GM23248 (cell line): ENCODE measurements around the gene MTHFSD. TPM values are rescaled to one million over a fixed set of nuclear protein-coding genes. Genes with fewer than 3 reads are reported as not detected.

ENCODE experiments used
- DNase-seq: peaks from one replicate; pipeline ENCODE4 v3.0.0-alpha.2; 2015
- H2AFZ ChIP-seq: fragments of 200-600 bp; sonication (generic); 2 replicates; pipeline ENCODE4 v1.6.1; 2016; ENCODE audit warnings: antibody characterized with exemption
- H3F3A ChIP-seq: fragments of 200-600 bp; sonication (generic); 2 replicates; pipeline ENCODE4 v1.6.1; 2016; ENCODE audit warnings: mild to moderate bottlenecking, antibody characterized with exemption, mixed run types; ENCODE audit not compliant: insufficient read depth
- H3K27ac ChIP-seq: fragments of 200-600 bp; sonication (generic); 2 replicates; pipeline ENCODE4 v1.5.1; 2016; ENCODE audit warnings: mild to moderate bottlenecking
- H3K27me3 ChIP-seq: fragments of 200-600 bp; sonication (generic); replicated peaks from 2 replicates; pipeline ENCODE4 v1.6.1; 2016; ENCODE audit warnings: mild to moderate bottlenecking; ENCODE audit not compliant: insufficient read depth
- H3K36me3 ChIP-seq: fragments of 200-600 bp; sonication (generic); 2 replicates; pipeline ENCODE4 v1.6.1; 2016; ENCODE audit warnings: low read depth, mild to moderate bottlenecking
- H3K4me1 ChIP-seq: fragments of 200-600 bp; sonication (generic); 2 replicates; pipeline ENCODE4 v1.6.1; 2016; ENCODE audit warnings: mild to moderate bottlenecking; ENCODE audit not compliant: insufficient read depth
- H3K4me2 ChIP-seq: fragments of 200-600 bp; sonication (generic); one replicate; pipeline ENCODE4 v1.6.1; 2016; ENCODE audit warnings: mild to moderate bottlenecking; ENCODE audit not compliant: unreplicated experiment
- H3K4me3 ChIP-seq: fragments of 200-600 bp; sonication (generic); 2 replicates; pipeline ENCODE4 v1.5.1; 2016; ENCODE audit warnings: mild to moderate bottlenecking
- H3K79me2 ChIP-seq: fragments of 200-600 bp; sonication (generic); 2 replicates; pipeline ENCODE4 v1.6.1; 2016; ENCODE audit warnings: mild to moderate bottlenecking; ENCODE audit not compliant: insufficient read depth
- H3K9ac ChIP-seq: fragments of 200-600 bp; sonication (generic); 2 replicates; pipeline ENCODE4 v1.6.1; 2016; ENCODE audit warnings: mild to moderate bottlenecking
- H3K9me2 ChIP-seq: fragments of 200-600 bp; sonication (generic); 2 replicates; pipeline ENCODE4 v1.6.1; 2016; ENCODE audit warnings: mixed run types, mild to moderate bottlenecking, moderate library complexity; ENCODE audit not compliant: insufficient read depth
- H3K9me3 ChIP-seq: fragments of 200-600 bp; sonication (generic); one replicate; pipeline ENCODE4 v1.6.1; 2017; ENCODE audit warnings: low read depth
- H4K20me1 ChIP-seq: fragments of 200-600 bp; sonication (generic); 2 replicates; pipeline ENCODE4 v1.6.0; 2016; ENCODE audit not compliant: insufficient read depth
- EZH2 ChIP-seq: fragments of 200-600 bp; sonication (generic); IDR thresholded peaks from 2 replicates; pipeline ENCODE4 v1.6.1; 2018; ENCODE audit warnings: antibody characterized with exemption, mild to moderate bottlenecking; ENCODE audit not compliant: insufficient read depth, poor library complexity, severe bottlenecking
- EZH2phosphoT487 ChIP-seq: fragments of 200-600 bp; sonication (generic); IDR thresholded peaks from 2 replicates; pipeline ENCODE4 v1.6.1; 2018; ENCODE audit warnings: antibody characterized with exemption, moderate library complexity, mild to moderate bottlenecking, low read depth; ENCODE audit not compliant: insufficient read depth
- WGBS, 2 experiments: methylation state at CpG; one replicate each; pipeline ENCODE4 v1.1.6; 2015 to 2017; ENCODE audit warnings: low lambda C conversion rate in 2 of 2, low coverage in 1 of 2; ENCODE audit errors: missing lambda C conversion rate in 2 of 2; 5-methylcytosine and 5-hydroxymethylcytosine counted together
- in situ Hi-C: fragments of 300-500 bp; cut with MboI; formaldehyde crosslinking; loops from 2 replicates; pipeline ENCODE4 v1.15.0; 2020
- polyA plus RNA-seq: library from polyadenylated mRNA; unstranded; fragments of >200 nt; fragmentation: Nextera tagmentation; extraction: Ambion mirVana; gene quantifications from 2 replicates; pipeline ENCODE4 v1.2.1, GENCODE V29; 2016
- total RNA-seq: library from RNA; depleted of rRNA; stranded (reverse); fragments of >200 nt; shearing (Covaris generic); gene quantifications from 2 replicates; pipeline ENCODE4 v1.2.3, GENCODE V29; 2014

The MTHFSD gene
- total and polyA plus RNA-seq, 2 experiments from 2014 or later = 12.9 to 14.0 TPM

DNA sequence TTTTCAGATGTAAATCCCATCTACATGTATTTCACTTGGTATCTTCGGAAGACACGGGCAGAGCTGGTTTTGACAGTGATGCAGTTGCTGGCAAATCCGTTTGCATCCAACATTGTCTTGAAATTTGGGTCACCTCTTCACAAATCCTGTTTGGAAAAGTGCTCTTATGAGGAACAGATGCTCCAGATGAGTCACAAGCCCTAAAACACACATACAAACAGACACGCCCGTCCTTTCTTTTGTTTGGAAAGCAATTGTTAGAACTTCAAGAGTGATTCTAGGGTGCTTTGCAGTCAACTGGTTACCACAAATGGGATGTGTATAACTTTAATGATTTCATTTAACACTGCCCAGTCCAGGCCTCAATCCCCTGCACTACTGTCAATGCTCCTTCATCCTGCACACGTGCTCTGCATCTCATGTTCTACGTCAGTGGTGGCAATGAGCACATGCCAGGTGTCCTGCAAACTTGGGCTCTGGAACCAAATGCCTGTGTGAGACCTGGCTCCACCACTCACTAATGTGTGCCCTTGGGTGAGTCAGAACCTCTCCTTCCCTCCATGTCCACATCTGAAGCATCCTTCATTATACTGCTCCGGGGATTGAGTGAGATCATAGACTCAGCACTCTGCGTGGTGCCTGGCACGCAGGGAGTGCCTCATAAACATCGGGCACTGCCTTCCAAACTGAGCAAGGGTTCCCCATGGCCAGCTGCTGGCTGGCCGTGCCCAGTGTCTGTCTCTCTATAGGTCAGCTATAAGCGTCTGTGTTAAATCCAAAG lies 64.0 kb downstream of the MTHFSD start:
- no peak overlapping the region for H3K27ac ChIP-seq
- peaks cover 12% of the 10 kb centered on the region; the same call in 1 of the 2 replicates for H3F3A ChIP-seq
- H3K9me3 ChIP-seq = no peaks in the 10 kb centered on the region
- no peak overlapping the region for H2AFZ ChIP-seq
- peak; percentile 60 for DNase-seq
- no peaks in the 10 kb centered on the region for H3K79me2 ChIP-seq
- no peaks in the 10 kb centered on the region for H3K36me3 ChIP-seq
- TF ChIP-seq EZH2phosphoT487 (no peak), EZH2 (no peak)
- no peaks in the 10 kb centered on the region for H4K20me1 ChIP-seq
- no peaks in the 10 kb centered on the region for H3K9me2 ChIP-seq
- no peak overlapping the region for H3K4me2 ChIP-seq
- no peaks in the 10 kb centered on the region for H3K4me1 ChIP-seq
- in situ Hi-C loops = no loop called here
- 20 to 22% methylated on average over 13 of the region's 13 CpGs for WGBS, 2 experiments
- no peak overlapping the region for H3K4me3 ChIP-seq
- peaks cover 96% of the 10 kb centered on the region for H3K27me3 ChIP-seq
- H3K9ac ChIP-seq = no peak overlapping the region

DNA sequence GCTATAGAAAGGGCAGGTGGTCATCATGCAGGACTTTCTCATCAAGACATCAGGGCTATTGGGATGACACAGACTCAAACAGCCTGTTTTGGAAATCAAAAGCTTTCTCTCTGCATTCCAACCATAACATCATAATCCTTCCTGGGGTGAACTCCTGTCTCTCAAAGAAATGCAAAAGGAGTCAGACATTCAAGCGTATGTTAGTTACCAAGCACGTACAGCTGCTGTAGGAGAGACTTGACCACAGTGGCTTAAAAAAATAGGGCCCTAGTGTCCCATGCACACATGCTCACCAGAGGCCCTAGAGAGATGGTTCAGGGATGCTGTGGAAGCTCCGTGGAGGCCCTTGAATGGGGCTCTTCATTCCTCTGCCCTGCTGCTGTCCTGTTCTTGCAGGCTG lies 69.3 kb downstream of the MTHFSD start:
- H3K27ac ChIP-seq = no peak overlapping the region
- TF ChIP-seq EZH2 (no peak), EZH2phosphoT487 (no peak)
- H3K4me3 ChIP-seq = no peak overlapping the region
- H3K36me3 ChIP-seq = no peaks in the 10 kb centered on the region
- in situ Hi-C loops = no loop called here
- H3K27me3 ChIP-seq = peaks cover 87% of the 10 kb centered on the region
- H3K9ac ChIP-seq = no peak overlapping the region
- H3K79me2 ChIP-seq = no peaks in the 10 kb centered on the region
- H3K9me3 ChIP-seq = no peaks in the 10 kb centered on the region
- no peak overlapping the region for H3K4me2 ChIP-seq
- H3K4me1 ChIP-seq = no peaks in the 10 kb centered on the region
- no peaks in the 10 kb centered on the region for H4K20me1 ChIP-seq
- H2AFZ ChIP-seq = no peak overlapping the region
- no peaks in the 10 kb centered on the region for H3K9me2 ChIP-seq
- WGBS, 2 experiments = 57 to 60% methylated on average over 3 of the region's 3 CpGs
- H3F3A ChIP-seq = 0 out of 2 replicates have a peak, but pooled peaks cover 1% of the 10 kb centered on the region
- DNase-seq = no peak

DNA sequence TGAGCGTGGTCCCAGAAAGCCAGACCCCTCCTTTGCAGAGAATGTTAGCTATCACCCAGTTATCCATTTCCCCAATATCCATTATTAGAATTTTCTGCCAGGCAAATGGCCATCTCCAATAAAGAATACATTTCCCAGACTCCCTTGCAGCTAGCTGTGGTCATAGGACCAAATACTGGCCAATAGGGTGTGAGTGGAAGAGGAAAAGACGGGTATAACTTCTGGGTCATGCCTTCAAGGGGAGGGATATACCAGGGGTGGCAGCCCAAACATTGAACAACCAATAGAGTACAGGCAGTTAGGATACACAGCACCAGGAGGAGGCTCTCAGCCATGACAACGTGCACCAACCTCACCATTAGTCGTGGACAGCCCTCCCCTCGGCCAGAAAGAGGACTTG lies 70.8 kb downstream of the MTHFSD start:
- Histone ChIP-seq H3K27ac (no peak overlapping the region), H3K9ac (no peak overlapping the region), H4K20me1 (no peaks in the 10 kb centered on the region), H3F3A (no peaks in the 10 kb centered on the region), H2AFZ (no peak overlapping the region), H3K79me2 (no peaks in the 10 kb centered on the region), H3K4me3 (no peak overlapping the region), H3K36me3 (no peaks in the 10 kb centered on the region), H3K4me2 (no peak overlapping the region), H3K9me2 (no peaks in the 10 kb centered on the region), H3K27me3 (peaks cover 84% of the 10 kb centered on the region), H3K4me1 (no peaks in the 10 kb centered on the region), H3K9me3 (no peaks in the 10 kb centered on the region)
- DNase-seq = no peak
- in situ Hi-C loops = no loop called here
- no peak for TF ChIP-seq EZH2
- no peak for TF ChIP-seq EZH2phosphoT487
- 29 to 44% methylated on average over 5 of the region's 5 CpGs for WGBS, 2 experiments

DNA sequence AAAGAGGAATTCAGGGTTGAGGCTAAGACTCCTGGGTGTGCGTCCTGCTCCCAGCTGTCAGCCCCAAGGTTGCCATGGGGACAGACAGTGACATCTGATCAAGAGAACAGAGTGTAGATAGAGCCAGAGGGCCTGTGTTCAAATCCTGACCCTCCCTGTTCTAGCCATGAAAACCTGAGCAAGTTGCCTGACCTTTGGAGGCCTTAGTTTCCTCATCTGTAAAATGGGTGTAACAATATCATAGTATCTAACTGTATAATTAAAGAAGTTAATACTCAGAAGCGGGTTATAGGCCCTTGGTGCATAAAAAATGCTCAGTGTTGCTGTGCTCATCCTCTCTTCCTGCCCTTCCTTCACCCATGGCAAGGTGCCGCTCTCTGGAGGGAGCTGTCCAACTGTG lies 73.4 kb downstream of the MTHFSD start:
- Histone ChIP-seq H4K20me1 (no peaks in the 10 kb centered on the region), H3K27me3 (peaks cover 79% of the 10 kb centered on the region), H3K9me2 (no peaks in the 10 kb centered on the region), H3K4me1 (no peaks in the 10 kb centered on the region), H3K9me3 (no peaks in the 10 kb centered on the region), H3K79me2 (no peaks in the 10 kb centered on the region), H3F3A (no peaks in the 10 kb centered on the region), H3K4me2 (no peak overlapping the region), H3K9ac (no peak overlapping the region), H2AFZ (no peak overlapping the region), H3K4me3 (no peak overlapping the region), H3K36me3 (no peaks in the 10 kb centered on the region), H3K27ac (no peak overlapping the region)
- WGBS, 2 experiments = 76% methylated on average over 3 of the region's 3 CpGs
- DNase-seq = no peak
- in situ Hi-C loops = no loop called here
- no peak for TF ChIP-seq EZH2phosphoT487
- TF ChIP-seq EZH2 = no peak
